Activated naive CD4-positive, alpha-beta T cell treated with anti-CD3 and anti-CD28 coated beads for 36 hours (primary cell): ENCODE data around the gene CHRNA4. TPM values are rescaled to one million over a fixed set of nuclear protein-coding genes. Genes with fewer than 3 reads are reported as not detected.
"Not testable (repeated sequence)": the region's sequence is repeated elsewhere in the genome, so short reads cannot be mapped to it uniquely, and the experiment has no call there.

Source experiments
- CTCF ChIA-PET: fragments of 350-600 bp; sonication (Branson Sonifier 250); formaldehyde crosslinking; loops from one replicate; lab custom pipeline; 2021; ENCODE audit warnings: antibody characterized with exemption; lab: Charles Lee
- DNase-seq: peaks from one replicate; pipeline ENCODE4 v3.0.0-alpha.2; 2020
- H3K27ac Mint-ChIP-seq: one replicate; pipeline ENCODE4 v1.8.0; 2021; ENCODE audit warnings: mild to moderate bottlenecking, mixed read lengths
- H3K27me3 Mint-ChIP-seq: one replicate; pipeline ENCODE4 v1.8.0; 2021; ENCODE audit warnings: low read depth, mixed read lengths
- H3K36me3 Mint-ChIP-seq: one replicate; pipeline ENCODE4 v1.8.0; 2021; ENCODE audit warnings: low read depth, mixed read lengths
- H3K4me1 Mint-ChIP-seq: one replicate; pipeline ENCODE4 v1.8.0; 2021; ENCODE audit warnings: low read depth, mixed read lengths
- H3K4me3 Mint-ChIP-seq: one replicate; pipeline ENCODE4 v1.8.0; 2021; ENCODE audit warnings: mild to moderate bottlenecking, moderate library complexity, mixed read lengths
- H3K9me3 Mint-ChIP-seq: one replicate; pipeline ENCODE4 v1.8.0; 2021; ENCODE audit warnings: mixed read lengths
- intact Hi-C: fragments of 100-400 bp; cut with micrococcal nuclease; formaldehyde crosslinking; loops from one replicate; pipeline ENCODE4 v1.15.1; 2023
- total RNA-seq, 2 experiments: library from RNA; stranded (reverse); gene quantifications; one replicate each; pipeline ENCODE4 v1.2.3, GENCODE V29; 2021

The CHRNA4 gene
- total RNA-seq, 2 experiments from 2014 or later, result not detected

DNA sequence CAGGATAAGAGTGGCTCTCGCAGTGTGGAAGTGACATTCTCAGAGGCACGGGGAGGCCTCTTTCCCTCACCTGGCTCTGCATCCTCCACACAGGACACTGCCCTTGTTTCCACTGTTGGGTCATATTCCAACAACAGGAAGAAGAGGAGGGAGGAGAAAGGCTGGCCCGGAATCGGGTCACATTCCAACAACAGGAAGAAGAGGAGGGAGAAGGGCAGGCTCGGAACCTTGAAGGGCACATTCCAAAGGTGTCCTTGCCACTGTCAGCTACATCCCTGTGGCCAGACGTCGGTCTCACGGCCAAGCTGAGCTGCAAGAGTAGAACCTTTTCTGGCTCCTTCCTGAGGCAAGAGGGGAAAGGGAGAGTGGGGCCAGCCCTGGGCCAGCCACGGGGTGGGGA, 25.4 kb downstream of the CHRNA4 start:
- H3K9me3 Mint-ChIP-seq, result peaks cover 10% of the 10 kb centered on the region
- peaks cover 20% of the 10 kb centered on the region for H3K27me3 Mint-ChIP-seq
- intact Hi-C loops, result no loop called here
- H3K27ac Mint-ChIP-seq, result no peak overlapping the region
- no peak overlapping the region for H3K4me3 Mint-ChIP-seq
- DNase-seq, result no peak
- no peaks in the 10 kb centered on the region for H3K36me3 Mint-ChIP-seq
- CTCF ChIA-PET, result interaction anchor here (0.6 to 0.7 kb wide), 2 partner anchors 16 to 114 kb away, joined by 3 to 5 read pairs; no protein-coding TSS in a partner anchor
- no peaks in the 10 kb centered on the region for H3K4me1 Mint-ChIP-seq

DNA sequence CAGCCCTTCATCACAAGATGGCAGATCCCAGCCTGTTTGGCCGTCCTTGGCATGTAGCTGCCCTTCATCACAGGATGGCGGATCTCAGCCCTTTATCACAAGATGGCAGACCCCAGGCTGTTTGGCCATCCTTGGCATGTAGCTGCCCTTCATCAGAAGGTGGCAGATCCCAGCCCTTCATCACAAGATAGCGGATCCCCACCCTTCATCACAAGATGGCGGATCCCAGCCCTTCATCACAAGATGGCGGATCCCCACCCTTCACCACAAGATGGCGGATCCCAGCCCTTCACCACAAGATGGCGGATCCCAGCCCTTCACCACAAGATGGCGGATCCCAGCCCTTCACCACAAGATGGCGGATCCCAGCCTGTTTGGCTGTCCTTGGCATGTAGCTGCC, 26.1 kb downstream of the CHRNA4 start:
- H3K4me1 Mint-ChIP-seq, H3K9me3 Mint-ChIP-seq, DNase-seq, H3K36me3 Mint-ChIP-seq, intact Hi-C loops, H3K27ac Mint-ChIP-seq, H3K4me3 Mint-ChIP-seq: not testable (repeated sequence)
- CTCF ChIA-PET, result interaction anchor here (0.7 to 0.9 kb wide), 2 partner anchors 113 to 155 kb away, joined by 3 to 5 read pairs; no protein-coding TSS in a partner anchor
- peaks cover 20% of the 10 kb centered on the region for H3K27me3 Mint-ChIP-seq

DNA sequence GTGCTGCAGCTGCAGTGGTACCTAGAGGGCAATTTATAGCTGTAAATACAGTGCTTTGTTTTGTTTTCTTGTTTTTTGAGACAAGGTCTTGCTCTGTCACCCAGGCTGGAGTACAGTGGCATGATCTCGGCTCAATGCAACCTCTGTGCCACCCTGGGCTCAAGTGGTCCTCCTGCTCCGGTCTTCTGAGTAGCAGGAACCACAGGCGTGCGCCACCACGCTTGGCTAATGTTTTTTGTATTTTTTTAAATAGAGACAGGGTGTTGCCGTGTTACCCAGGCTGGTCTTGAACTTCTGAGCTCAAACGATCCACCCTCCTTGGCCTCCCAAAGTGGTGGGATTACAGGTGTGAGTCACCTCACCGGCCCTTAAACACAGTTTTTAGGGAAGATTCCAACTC, 26.8 kb downstream of the CHRNA4 start:
- CTCF ChIA-PET, result interaction anchor here (0.9 to 1.0 kb wide), 2 partner anchors 47 to 154 kb away, joined by 3 read pairs; no protein-coding TSS in a partner anchor
- Mint-ChIP-seq H3K27ac (no peak overlapping the region), H3K9me3 (peaks cover 10% of the 10 kb centered on the region), H3K27me3 (peaks cover 15% of the 10 kb centered on the region), H3K4me1 (no peaks in the 10 kb centered on the region), H3K4me3 (no peak overlapping the region), H3K36me3 (no peaks in the 10 kb centered on the region)
- DNase-seq, result no peak
- intact Hi-C loops, result no loop called here

DNA sequence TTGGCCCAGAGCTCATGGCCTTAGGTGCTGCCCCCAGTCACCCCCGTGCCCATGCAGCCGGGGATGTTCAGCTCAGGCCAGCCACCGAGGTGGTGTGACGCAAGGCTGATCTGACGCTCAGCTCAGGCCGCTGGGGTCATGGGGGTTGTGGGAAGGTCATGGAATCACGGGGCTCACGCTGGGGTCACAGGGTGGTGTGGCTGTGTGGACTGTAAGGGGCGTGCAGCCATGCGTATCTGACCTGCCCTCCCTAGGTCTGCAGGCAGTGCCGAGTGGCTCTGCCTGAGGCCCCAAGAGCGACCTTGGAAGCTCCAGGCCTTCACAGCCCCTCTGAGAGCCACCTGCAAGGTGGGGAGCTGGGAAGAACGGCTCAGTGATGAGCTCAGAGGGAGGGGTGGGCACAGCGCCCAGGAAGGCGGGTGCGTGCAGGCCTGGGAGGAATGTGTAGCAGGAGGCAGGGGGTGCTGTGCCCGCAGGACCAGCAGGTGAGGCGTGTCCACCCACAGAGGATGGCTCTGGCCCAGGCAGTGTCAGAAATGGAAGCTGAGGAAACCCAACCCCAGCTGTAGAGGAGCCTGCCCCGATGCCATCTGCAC, 27.8 kb downstream of the CHRNA4 start:
- CTCF ChIA-PET, result interaction anchor here (1.0 kb wide), 1 partner anchor 48 kb away, joined by 3 read pairs; no protein-coding TSS in a partner anchor
- intact Hi-C loops, result no loop called here

DNA sequence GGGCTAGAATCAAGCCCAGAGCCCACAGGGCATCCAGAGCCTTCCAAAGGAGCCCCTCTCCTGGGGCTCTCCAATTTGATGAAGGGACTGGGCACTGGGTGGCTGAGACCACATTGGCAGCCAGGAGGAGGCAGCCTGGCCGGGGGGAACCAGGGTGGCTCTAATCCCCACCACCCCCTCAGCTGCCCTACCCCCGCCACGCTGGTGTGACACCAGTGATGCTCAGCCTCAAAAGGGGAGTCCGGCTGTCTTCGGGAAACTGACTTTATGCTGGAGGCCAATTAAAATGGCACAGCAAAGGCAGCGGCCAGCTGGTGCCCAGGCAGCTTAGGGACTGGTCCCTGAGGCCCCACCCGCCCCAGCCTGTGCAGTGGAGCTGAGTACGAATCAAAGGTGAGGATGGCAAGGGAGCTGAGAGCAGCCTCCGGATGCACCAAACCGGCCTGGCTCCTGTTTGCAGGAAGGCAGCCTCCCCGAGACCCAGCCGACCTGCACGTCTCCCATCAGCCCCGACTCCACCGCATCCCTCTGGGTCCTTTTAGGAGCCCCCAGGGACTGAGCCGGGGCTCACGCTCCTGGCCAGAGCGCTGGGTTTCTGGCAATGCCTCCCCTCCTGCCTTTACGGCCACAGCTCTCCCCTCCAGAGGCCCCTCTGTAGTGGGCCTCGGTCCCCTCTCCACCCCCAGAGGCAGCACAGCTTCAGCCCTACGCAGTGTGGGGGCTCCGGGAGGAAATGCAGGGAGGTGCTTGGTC, 28.5 kb downstream of the CHRNA4 start:
- peaks cover 10% of the 10 kb centered on the region for H3K9me3 Mint-ChIP-seq
- intact Hi-C loops, result no loop called here
- H3K36me3 Mint-ChIP-seq, result no peaks in the 10 kb centered on the region
- peaks cover 9% of the 10 kb centered on the region for H3K27me3 Mint-ChIP-seq
- H3K4me3 Mint-ChIP-seq, result no peak overlapping the region
- no peak overlapping the region for H3K27ac Mint-ChIP-seq
- no peaks in the 10 kb centered on the region for H3K4me1 Mint-ChIP-seq
- no peak for DNase-seq
- CTCF ChIA-PET, result no interaction called here

More for the DNA sequence above, 27.8 kb downstream of the CHRNA4 start:
- Mint-ChIP-seq H3K9me3 (peaks cover 10% of the 10 kb centered on the region), H3K4me3 (no peak overlapping the region), H3K36me3 (no peaks in the 10 kb centered on the region), H3K27ac (no peak overlapping the region), H3K27me3 (peaks cover 9% of the 10 kb centered on the region), H3K4me1 (no peaks in the 10 kb centered on the region)
- no peak for DNase-seq

DNA sequence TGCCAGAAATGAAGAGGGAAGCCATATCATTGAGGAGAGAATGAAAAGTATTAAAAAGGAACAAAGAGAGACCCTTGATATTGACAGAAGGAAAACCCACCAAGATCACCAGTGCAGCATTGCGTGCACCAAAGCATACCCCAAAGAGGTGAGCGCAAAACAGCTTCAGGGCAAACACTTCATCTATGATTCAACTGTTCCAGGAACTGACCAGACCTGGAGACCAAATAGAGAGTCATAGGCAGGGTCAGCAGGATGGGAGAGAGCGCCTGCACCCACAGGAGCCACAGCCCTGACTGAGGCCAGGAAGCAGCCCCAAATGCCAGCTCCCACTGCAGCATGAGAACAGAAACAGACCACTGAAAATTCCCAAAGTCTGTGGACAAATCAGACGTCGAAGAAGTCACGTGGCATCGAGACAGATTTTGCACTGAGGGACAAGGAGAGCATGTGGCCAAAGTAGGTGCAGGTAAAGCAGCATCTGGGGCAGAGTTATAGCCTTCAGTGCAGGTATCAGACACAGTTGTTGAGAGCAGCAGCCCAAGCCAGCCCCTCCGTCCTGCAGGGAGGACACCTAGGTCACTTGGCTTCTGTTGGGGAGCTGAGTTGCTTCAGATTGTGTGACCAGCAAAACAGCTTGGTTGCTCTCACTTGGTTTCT, 29.3 kb downstream of the CHRNA4 start:
- Mint-ChIP-seq H3K4me3 (no peak overlapping the region), H3K36me3 (no peaks in the 10 kb centered on the region), H3K4me1 (peaks cover 2% of the 10 kb centered on the region), H3K27ac (no peak overlapping the region), H3K27me3 (peaks cover 6% of the 10 kb centered on the region), H3K9me3 (peaks cover 10% of the 10 kb centered on the region)
- intact Hi-C loops, result no loop called here
- DNase-seq, result no peak
- CTCF ChIA-PET, result no interaction called here

DNA sequence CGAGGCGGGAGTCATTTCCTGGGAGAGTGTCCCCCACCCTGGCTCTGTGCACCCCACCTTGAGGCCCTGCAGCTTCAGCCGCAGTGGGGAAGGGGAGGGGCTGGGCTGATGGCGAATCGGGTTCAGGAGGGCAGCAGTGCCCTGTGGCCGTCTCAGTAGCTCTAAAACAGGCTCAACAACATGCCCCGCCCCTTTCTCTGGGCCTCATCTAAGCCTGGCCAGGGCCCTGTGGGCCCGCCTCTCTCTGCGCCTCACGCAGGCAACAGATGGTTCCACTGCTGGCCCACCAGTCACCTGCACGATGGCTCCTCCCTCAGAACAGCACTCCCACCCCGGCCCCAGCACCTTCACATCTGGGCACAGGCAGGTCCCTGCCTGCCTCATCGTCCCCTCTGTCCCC, 30.2 kb downstream of the CHRNA4 start:
- Mint-ChIP-seq H3K27me3 (peaks cover 5% of the 10 kb centered on the region), H3K27ac (no peak overlapping the region), H3K4me3 (no peak overlapping the region), H3K4me1 (peaks cover 5% of the 10 kb centered on the region), H3K36me3 (no peaks in the 10 kb centered on the region), H3K9me3 (peaks cover 10% of the 10 kb centered on the region)
- no peak for DNase-seq
- CTCF ChIA-PET, result no interaction called here
- intact Hi-C loops, result no loop called here

DNA sequence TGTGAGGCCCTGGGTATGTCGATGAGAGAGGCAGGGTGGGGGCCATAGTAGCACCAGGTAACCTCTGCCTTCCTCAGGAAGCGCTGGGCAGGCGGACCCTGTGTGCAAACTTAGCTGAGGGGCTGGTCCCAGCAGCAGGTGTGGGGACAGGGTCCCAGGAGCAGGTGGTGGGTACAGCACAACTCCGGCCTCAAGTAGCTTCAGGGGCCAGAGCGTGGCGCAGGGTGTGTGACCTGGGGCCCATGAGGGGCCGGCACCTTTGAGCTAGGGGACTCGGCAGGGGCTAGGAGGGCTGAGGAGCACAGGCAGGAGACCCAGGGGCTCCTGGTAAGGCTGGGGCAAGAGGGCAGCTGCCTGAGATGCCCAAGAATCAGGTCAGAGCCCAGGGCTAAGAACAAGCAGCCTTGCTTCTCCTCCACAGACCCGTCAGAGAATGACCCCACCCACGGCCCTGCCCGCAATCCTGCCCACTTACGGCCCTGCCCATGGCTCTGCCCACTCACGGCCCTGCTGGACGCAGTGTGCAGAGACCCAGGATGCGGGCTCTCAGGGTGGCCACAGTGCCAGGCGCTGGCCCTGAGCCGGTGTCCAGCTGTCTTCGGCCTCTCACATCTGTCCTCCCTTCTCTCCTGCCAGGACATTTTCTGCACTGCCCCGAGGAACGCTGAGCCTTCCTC, 30.9 kb downstream of the CHRNA4 start:
- no peak overlapping the region for H3K27ac Mint-ChIP-seq
- DNase-seq, result no peak
- H3K9me3 Mint-ChIP-seq, result peaks cover 10% of the 10 kb centered on the region
- CTCF ChIA-PET, result no interaction called here
- H3K4me1 Mint-ChIP-seq, result peaks cover 5% of the 10 kb centered on the region
- no peak overlapping the region for H3K4me3 Mint-ChIP-seq
- intact Hi-C loops, result no loop called here
- no peaks in the 10 kb centered on the region for H3K36me3 Mint-ChIP-seq
- no peaks in the 10 kb centered on the region for H3K27me3 Mint-ChIP-seq

DNA sequence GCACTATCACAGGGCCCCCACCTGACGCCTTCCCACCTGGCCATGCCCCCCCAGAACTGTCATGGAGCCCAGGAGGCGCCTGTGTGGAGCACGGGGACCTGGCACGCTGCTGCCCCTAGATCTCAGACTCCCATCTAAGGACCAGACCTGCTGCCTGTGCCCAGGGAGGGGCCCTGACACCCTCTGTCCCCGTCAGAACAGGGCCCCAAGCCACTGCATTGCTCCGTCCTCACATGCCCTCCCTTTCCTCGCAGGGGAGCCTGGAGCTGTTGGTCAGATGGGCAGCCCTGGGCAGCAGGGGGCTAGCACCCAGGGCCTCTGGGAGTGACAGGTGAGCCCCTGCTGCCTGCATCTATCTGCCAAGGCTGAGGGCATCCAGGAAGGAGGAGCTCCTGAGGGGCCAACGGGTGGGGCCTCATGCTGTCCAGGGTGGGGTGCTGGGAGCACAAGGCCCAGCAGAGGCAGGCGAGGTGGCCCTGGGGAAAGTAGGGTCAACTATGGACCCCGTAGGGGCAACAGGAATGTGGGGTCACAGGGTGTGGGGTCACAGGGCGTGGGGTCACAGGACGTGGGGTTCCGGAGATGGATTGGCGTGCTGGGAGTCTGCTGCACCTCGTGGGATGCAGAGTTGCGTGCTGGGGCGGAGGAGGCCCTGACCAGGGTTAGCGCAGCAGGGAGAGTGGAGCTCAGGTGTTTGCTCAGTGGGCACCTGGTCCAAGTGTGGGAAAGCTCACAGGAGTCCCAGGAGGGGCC, 31.6 kb downstream of the CHRNA4 start:
- intact Hi-C loops, result no loop called here
- CTCF ChIA-PET, result no interaction called here
- no peak for DNase-seq
- no peak overlapping the region for H3K27ac Mint-ChIP-seq
- peaks cover 10% of the 10 kb centered on the region for H3K9me3 Mint-ChIP-seq
- H3K4me3 Mint-ChIP-seq, result no peak overlapping the region
- H3K36me3 Mint-ChIP-seq, result no peaks in the 10 kb centered on the region
- no peaks in the 10 kb centered on the region for H3K27me3 Mint-ChIP-seq
- H3K4me1 Mint-ChIP-seq, result peaks cover 5% of the 10 kb centered on the region

DNA sequence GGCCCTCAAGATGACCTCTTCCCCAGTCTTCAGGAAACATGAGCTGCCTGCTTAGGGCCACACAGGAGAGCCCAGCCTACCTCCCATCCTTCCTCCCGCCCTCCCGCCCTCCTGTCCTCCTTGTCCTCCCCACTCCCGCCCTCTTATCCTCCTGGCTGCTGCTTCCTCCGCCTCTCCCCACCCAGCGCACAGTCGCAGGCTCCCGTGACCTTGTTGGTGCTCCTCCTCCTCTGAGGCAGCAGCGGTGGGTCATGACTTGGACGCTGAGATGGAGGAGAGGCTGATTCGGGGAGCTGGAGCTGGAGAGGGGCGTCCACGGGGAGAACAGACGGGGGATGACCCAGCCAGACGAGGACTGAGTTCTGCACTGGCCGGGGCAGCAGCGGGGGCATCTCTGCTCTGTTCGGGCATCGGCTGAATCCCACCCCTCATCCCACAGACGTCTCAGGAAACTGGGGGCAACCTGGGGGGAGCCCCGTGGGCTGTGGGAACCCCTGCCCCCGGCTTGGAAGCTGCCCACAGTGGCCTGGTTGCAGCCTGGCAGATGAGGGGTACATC, 32.4 kb downstream of the CHRNA4 start:
- DNase-seq, result no peak
- H3K27ac Mint-ChIP-seq, result no peak overlapping the region
- H3K4me1 Mint-ChIP-seq, result peaks cover 5% of the 10 kb centered on the region
- no peaks in the 10 kb centered on the region for H3K27me3 Mint-ChIP-seq
- no peaks in the 10 kb centered on the region for H3K36me3 Mint-ChIP-seq
- peaks cover 10% of the 10 kb centered on the region for H3K9me3 Mint-ChIP-seq
- intact Hi-C loops, result no loop called here
- CTCF ChIA-PET, result no interaction called here
- no peak overlapping the region for H3K4me3 Mint-ChIP-seq

DNA sequence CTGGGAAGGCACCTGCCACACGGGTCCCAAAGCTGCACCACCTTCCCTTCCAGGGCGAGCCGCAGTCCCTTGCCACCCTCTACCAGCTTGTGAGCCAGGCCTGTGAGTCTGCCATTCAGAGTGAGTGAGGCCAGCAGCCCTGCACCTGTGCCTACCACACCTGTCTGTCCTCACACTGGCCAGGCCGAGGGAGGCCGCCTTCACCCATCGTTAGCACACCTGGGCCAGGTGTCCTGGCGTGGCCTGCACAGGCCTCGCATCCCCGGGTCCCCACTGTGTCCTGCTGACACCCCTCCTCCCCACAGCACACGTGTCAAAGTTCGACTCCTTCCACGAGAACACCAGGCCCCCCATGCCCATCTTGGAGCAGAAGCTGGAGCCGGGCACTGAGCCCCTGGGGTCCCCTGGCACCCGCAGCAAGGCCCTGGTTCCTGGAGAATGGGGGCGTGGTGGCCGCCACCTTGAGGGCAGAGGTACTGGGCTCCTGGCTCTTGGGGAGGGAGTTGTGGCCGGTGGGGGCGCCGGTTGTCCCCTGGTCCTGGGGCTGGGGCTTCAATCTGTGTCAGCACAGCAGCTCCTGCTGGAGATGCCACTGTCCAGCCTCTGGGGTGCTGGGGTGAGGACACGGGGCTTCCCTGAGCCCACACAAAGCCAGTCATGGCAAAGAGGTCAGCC, 33.0 kb downstream of the CHRNA4 start:
- Mint-ChIP-seq H3K9me3 (peaks cover 10% of the 10 kb centered on the region), H3K4me3 (no peak overlapping the region), H3K27ac (no peak overlapping the region), H3K4me1 (peaks cover 5% of the 10 kb centered on the region), H3K36me3 (no peaks in the 10 kb centered on the region), H3K27me3 (peaks cover 2% of the 10 kb centered on the region)
- intact Hi-C loops, result no loop called here
- CTCF ChIA-PET, result no interaction called here
- DNase-seq, result no peak
